GM13976 (cell line): Measurements from ENCODE around the gene SLC25A19.
A peak's percentile ranks its signal among the peaks of the same experiment; 100 is the strongest.
"Not testable (repeated sequence)": the region's sequence is repeated elsewhere in the genome, so short reads cannot be mapped to it uniquely, and the experiment has no call there.

Experiments
- DNase-seq: peaks from one replicate; pipeline ENCODE4 v3.0.0; 2012; ENCODE audit warnings: low spot score
- in situ Hi-C: fragments of 300-500 bp; cut with MboI; formaldehyde crosslinking; loops from one replicate; pipeline ENCODE4 v1.12.0; 2022; ENCODE audit warnings: low sequenced_read_pairs, mixed read lengths, inconsistent platforms; ENCODE audit not compliant: unreplicated experiment
- TF ChIP-seq, protein P1 (sequence below): IDR thresholded peaks from 2 replicates; pipeline ENCODE4 v1.5.1; 2012; ENCODE audit warnings: borderline replicate concordance, mild to moderate bottlenecking; ENCODE audit not compliant: insufficient read depth; ENCODE audit errors: extremely low read depth, missing control alignments, control extremely low read depth

The SLC25A19 gene

DNA sequence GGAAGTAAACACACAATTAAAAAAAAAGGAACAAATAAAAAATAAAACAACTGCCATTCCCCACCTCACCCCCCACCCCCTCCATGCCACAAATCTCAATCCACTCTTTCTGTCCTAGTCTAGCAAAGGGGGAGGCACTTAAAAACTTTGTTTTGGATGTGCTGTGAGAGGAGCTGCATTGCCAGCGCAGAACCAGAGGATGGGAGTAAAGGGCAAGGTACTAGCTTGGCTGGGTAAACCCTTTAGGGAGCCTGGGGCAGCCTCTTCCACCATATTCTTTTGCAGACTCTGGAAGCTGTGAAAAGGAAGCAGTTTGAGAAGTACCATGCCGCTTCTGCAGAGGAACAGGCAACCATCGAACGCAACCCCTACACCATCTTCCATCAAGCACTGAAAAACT, 26.2 kb downstream of the SLC25A19 start:
- TF ChIP-seq, protein P1, sequence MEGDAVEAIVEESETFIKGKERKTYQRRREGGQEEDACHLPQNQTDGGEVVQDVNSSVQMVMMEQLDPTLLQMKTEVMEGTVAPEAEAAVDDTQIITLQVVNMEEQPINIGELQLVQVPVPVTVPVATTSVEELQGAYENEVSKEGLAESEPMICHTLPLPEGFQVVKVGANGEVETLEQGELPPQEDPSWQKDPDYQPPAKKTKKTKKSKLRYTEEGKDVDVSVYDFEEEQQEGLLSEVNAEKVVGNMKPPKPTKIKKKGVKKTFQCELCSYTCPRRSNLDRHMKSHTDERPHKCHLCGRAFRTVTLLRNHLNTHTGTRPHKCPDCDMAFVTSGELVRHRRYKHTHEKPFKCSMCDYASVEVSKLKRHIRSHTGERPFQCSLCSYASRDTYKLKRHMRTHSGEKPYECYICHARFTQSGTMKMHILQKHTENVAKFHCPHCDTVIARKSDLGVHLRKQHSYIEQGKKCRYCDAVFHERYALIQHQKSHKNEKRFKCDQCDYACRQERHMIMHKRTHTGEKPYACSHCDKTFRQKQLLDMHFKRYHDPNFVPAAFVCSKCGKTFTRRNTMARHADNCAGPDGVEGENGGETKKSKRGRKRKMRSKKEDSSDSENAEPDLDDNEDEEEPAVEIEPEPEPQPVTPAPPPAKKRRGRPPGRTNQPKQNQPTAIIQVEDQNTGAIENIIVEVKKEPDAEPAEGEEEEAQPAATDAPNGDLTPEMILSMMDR: no peak
- in situ Hi-C loops: no loop called here

DNA sequence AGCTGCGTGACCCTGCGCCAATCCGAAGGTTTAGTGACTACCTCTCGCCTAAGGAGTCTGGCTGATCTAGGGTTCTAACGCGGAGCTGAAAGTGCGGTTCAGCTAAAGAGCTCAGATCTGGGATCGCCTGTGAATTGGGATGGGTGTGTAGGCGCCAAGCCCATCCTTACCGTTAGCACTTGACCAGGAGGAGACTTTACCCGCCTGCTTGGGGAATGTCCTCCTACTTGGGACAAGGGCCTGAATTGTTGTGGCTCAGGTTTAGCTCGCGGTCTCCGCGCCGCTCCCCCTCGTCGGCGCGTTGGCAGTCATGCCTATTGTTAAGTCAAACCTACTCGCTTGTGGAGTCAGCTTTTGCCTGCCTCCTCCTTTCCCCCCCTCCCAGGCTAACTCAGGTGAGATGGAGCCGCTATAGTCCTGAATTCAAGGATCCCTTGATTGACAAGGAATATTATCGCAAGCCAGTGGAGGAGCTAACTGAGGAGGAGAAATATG, 27.1 kb downstream of the SLC25A19 start:
- DNase-seq: no peak
- in situ Hi-C loops: no loop called here
- TF ChIP-seq, protein P1: no peak

More for the DNA sequence above, 26.2 kb downstream of the SLC25A19 start:
- no peak for DNase-seq

DNA sequence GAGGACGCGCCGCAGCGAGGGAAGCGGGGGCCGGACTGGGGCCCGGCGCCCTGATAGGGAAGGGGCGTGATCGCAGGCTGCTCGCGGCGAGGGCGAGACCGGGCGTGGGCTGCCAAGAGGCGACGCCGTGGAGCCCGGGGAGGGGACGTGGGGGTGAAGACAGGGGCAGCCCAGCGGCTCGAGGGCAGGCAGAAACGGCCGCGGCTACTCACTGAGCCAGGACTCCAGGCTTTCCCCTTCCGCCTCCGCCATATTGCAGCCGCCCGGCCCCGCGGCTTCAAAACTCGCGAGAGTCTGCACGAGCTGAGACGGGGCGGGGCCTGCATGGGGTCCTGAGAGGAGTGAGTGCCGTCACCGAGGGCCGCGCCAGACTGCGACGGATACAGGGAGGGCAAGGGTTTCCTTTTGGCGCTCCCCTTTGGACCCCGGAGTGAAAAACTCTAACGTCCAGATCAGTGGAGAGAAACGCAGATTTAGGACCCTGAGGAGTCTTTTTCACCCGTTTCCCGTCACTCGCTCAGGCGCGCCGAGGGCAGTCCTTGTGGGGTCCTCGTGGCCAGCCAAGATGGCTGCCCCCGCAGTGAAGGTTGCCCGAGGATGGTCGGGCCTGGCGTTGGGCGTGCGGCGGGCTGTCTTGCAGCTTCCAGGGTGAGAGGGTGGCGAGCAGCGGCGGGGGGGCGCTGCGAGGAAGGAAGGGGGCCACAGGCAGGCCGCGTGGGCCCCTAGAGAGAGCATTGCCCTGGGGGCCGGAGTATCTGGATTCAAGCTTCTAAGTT, 27.7 kb downstream of the SLC25A19 start, which contains the start of the genes GGA3 and MRPS7:
Gene GGA3, minus strand, starts transcription at position 271 of the 776 bp plus-strand sequence. Its CDS starts 19 bp downstream, at position 252.
Gene MRPS7, plus strand, starts transcription at position 544 of the 776 bp plus-strand sequence. Its CDS starts 22 bp downstream, at position 566.
- in situ Hi-C loops: no loop called here
- peak; percentile 96 for DNase-seq
- TF ChIP-seq, protein P1: no peak

DNA sequence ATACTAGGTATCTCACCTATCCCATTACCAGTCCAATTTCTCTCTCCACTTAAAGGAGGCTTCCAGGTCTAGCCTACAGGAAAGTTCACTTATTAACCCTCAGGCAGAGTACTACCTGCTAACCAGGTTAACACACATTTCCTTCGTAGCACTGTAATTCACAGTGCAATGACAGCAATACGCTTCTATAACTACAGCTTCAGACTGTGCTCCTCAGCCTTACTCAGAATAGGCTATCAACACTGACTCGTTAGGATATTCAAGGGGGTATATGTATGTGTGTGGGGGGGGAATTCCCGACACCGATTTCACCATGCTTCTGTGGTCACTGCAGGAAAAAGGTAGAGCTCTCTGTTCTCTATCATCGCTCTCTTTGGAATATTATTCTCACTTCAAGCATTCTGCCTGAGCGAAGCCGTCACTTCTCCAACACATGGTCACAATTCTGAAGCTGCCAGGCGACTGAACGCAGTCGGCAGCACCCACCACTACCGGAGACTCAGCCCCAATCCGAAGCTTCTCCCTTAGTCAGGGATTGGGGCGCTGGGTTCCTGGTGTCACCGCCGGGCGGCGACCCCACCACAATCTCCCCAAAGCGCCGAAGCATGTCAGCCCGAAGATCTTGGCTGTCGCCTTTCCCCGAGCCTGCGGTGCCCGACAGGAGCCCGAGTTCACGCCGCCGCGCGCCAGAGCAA, 28.4 kb downstream of the SLC25A19 start:
- TF ChIP-seq, protein P1: no peak
- in situ Hi-C loops: no loop called here
- no peak for DNase-seq

- in situ Hi-C loops: not testable (repeated sequence)
These were observed 32.0 kb downstream of the SLC25A19 start for GRCh38 chr17:75257228-75257627.

GRCh38 chr17:75255954-75256698, 33.1 kb downstream of the SLC25A19 start:
- DNase-seq, in situ Hi-C loops: not testable (repeated sequence)

More at GRCh38 chr17:75257228-75257627, 32.0 kb downstream of the SLC25A19 start:
- DNase-seq: not testable (repeated sequence)

DNA sequence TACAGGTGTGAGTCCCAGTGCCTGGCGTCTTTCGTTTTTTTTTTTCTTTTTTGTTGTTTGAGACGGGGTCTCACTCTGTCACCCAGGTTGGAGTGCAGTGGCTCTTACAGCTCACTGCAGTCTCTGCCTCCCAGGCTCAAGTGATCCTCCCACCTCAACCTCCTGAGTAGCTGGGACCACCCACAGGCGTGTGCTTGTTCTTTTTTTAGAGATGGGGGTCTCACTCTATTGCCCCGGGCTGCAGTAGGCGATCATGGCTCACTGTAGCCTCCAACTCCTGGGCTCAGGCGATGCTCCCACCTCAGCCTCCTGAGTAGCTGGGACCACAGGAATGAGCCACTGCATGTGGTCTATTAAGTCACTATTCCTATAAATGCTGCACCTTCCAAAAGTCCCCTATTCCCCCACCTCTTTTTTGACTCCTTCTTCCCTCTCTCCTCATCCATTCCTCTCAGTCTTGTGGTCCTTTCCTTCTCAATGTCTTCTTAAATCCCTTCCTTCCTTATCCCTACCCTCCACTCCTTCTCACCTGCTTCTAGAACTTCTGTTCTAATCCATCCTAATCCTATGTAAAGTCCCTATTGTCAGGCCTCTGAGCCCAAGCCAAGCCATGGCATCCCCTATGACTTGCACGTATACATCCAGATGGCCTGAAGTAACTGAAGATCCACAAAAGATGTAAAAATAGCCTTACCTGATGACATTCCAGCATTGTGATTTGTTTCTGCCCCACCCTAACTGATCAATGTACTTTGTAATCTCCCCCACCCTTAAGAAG, 37.0 kb downstream of the SLC25A19 start:
- TF ChIP-seq, protein P1: no peak
- in situ Hi-C loops: no loop called here
- DNase-seq: no peak
